HG02938 (cell line): ENCODE data around the gene GORAB.

Experiments
- ATAC-seq: cut with Tn5 transposase; IDR thresholded peaks from one replicate; pipeline ENCODE4 v1.9.1; 2021; ENCODE audit warnings: mild to moderate bottlenecking, moderate library complexity; ENCODE audit not compliant: unreplicated experiment

Gene GORAB

GRCh38 chr1:170531758-170532657 lies at the start of gene GORAB:
Gene GORAB, plus strand, starts transcription at chr1:170532166. Its CDS starts 58 bp downstream, at chr1:170532224.
- ATAC-seq, result peak; percentile 96

- ATAC-seq, result no peak
These were observed 48.9 kb upstream of the GORAB start for GRCh38 chr1:170483051-170483450.

GRCh38 chr1:170487503-170487902 lies 44.5 kb upstream of the GORAB start:
- ATAC-seq, result no peak

- ATAC-seq, result no peak
These were observed 40.7 kb upstream of the GORAB start for GRCh38 chr1:170491291-170491690.

- no peak for ATAC-seq
These were observed 37.6 kb upstream of the GORAB start for GRCh38 chr1:170494369-170494768.

- no peak for ATAC-seq
These were observed 37.0 kb upstream of the GORAB start for GRCh38 chr1:170495006-170495405.

- no peak for ATAC-seq
These were observed 33.1 kb upstream of the GORAB start for GRCh38 chr1:170498876-170499275.

- ATAC-seq, result no peak
These were observed 28.3 kb upstream of the GORAB start for GRCh38 chr1:170503665-170504064.

GRCh38 chr1:170510163-170510562 lies 21.8 kb upstream of the GORAB start:
- ATAC-seq, result no peak

GRCh38 chr1:170511038-170511437 lies 20.9 kb upstream of the GORAB start:
- ATAC-seq, result no peak

- no peak for ATAC-seq
These were observed 18.8 kb upstream of the GORAB start for GRCh38 chr1:170513138-170513537.

- no peak for ATAC-seq
These were observed 13.7 kb upstream of the GORAB start for GRCh38 chr1:170518185-170518834.

GRCh38 chr1:170518965-170519364 lies 13.0 kb upstream of the GORAB start:
- ATAC-seq, result no peak

GRCh38 chr1:170520601-170521000 lies 11.4 kb upstream of the GORAB start:
- no peak for ATAC-seq

- no peak for ATAC-seq
These were observed 10.1 kb upstream of the GORAB start for GRCh38 chr1:170521818-170522217.

GRCh38 chr1:170530972-170531757 lies 801 bp upstream of the GORAB start:
- ATAC-seq, result peak; percentile 8

GRCh38 chr1:170533298-170533697 lies 1.3 kb downstream of the GORAB start:
- no peak for ATAC-seq

- ATAC-seq, result no peak
These were observed 2.7 kb downstream of the GORAB start for GRCh38 chr1:170534626-170535147.

- no peak for ATAC-seq
These were observed 3.5 kb downstream of the GORAB start for GRCh38 chr1:170535418-170535817.

- ATAC-seq, result no peak
These were observed 5.1 kb downstream of the GORAB start for GRCh38 chr1:170536924-170537551.
